Neural cell (in vitro differentiated cells): ENCODE data around the gene PCNX2. TPM values are rescaled to one million over a fixed set of nuclear protein-coding genes. Genes with fewer than 3 reads are reported as not detected.

Experiments used
- H2AFZ ChIP-seq: fragments of 200-600, 300-800 bp; sonication (generic), shearing (Covaris generic); 2 replicates; pipeline ENCODE4 v1.6.0; 2014; ENCODE audit warnings: low read depth, mild to moderate bottlenecking, antibody characterized with exemption, low read length, moderate library complexity
- H3F3A ChIP-seq: fragments of 200-600 bp; shearing (Covaris generic); 2 replicates; pipeline ENCODE4 v1.6.1; 2016; ENCODE audit warnings: mild to moderate bottlenecking, moderate library complexity, mixed read lengths, antibody characterized with exemption, low read length; ENCODE audit not compliant: insufficient read depth, poor library complexity, severe bottlenecking
- H3K27ac ChIP-seq: fragments of 200-600, 300-800 bp; sonication (generic), shearing (Covaris generic); 2 replicates; pipeline ENCODE4 v1.5.1; 2014; ENCODE audit warnings: mild to moderate bottlenecking, low read length, moderate library complexity
- H3K27me3 ChIP-seq: fragments of 300-800, 200-600 bp; sonication (generic), shearing (Covaris generic); 2 replicates; pipeline ENCODE4 v1.6.0; 2014; ENCODE audit warnings: mild to moderate bottlenecking, low read depth, low read length, moderate library complexity; ENCODE audit not compliant: insufficient read depth
- H3K36me3 ChIP-seq: fragments of 300-800, 200-600 bp; sonication (generic), shearing (Covaris generic); 2 replicates; pipeline ENCODE4 v1.5.1; 2014; ENCODE audit warnings: mild to moderate bottlenecking, antibody characterized with exemption, low read length, moderate library complexity; ENCODE audit not compliant: insufficient read depth
- H3K4me2 ChIP-seq: fragments of 300-800, 200-600 bp; sonication (generic), shearing (Covaris generic); 2 replicates; pipeline ENCODE4 v1.6.0; 2014; ENCODE audit warnings: mild to moderate bottlenecking, low read length
- H3K4me3 ChIP-seq: fragments of 300-800, 200-600 bp; sonication (generic), shearing (Covaris generic); 2 replicates; pipeline ENCODE4 v1.5.1; 2014; ENCODE audit warnings: mild to moderate bottlenecking, low read length, moderate library complexity
- H3K79me2 ChIP-seq: fragments of 200-600 bp; shearing (Covaris generic); replicated peaks from 2 replicates; pipeline ENCODE4 v1.6.0; 2014; ENCODE audit warnings: mild to moderate bottlenecking, low read length, moderate library complexity; ENCODE audit not compliant: insufficient read depth
- H3K9ac ChIP-seq: fragments of 300-800, 200-600 bp; sonication (generic), shearing (Covaris generic); 2 replicates; pipeline ENCODE4 v1.6.1; 2016; ENCODE audit warnings: mild to moderate bottlenecking, low read length, mixed read lengths
- H3K9me2 ChIP-seq: fragments of 200-600 bp; shearing (Covaris generic); 2 replicates; pipeline ENCODE4 v1.6.1; 2016; ENCODE audit warnings: mild to moderate bottlenecking, low read length, mixed read lengths; ENCODE audit not compliant: insufficient read depth
- H3K9me3 ChIP-seq: fragments of 200-600, 300-800 bp; sonication (generic), shearing (Covaris generic); 2 replicates; pipeline ENCODE4 v1.6.1; 2016; ENCODE audit warnings: mild to moderate bottlenecking, mixed run types, low read length, moderate library complexity, mixed read lengths
- H4K20me1 ChIP-seq: fragments of 200-600 bp; shearing (Covaris generic); 2 replicates; pipeline ENCODE4 v1.6.1; 2016; ENCODE audit warnings: mild to moderate bottlenecking, mixed run types; ENCODE audit not compliant: insufficient read depth
- EP300 ChIP-seq: fragments of 450-650 bp; conservative IDR thresholded peaks from 2 replicates; pipeline ENCODE4 v1.6.1; 2014; ENCODE audit warnings: antibody characterized with exemption, mild to moderate bottlenecking, moderate library complexity; ENCODE audit not compliant: poor library complexity, severe bottlenecking
- EZH2 ChIP-seq: fragments of 200-600, 300-800 bp; shearing (Covaris generic), sonication (generic); IDR thresholded peaks from 2 replicates; pipeline ENCODE4 v1.6.1; 2014; ENCODE audit warnings: antibody characterized with exemption, low read length, borderline replicate concordance, mild to moderate bottlenecking; ENCODE audit not compliant: insufficient read depth, poor library complexity, severe bottlenecking
- MXI1 ChIP-seq: fragments of 450-650 bp; conservative IDR thresholded peaks from 2 replicates; pipeline ENCODE4 v1.6.1; 2014; ENCODE audit warnings: antibody characterized with exemption, mild to moderate bottlenecking; ENCODE audit not compliant: poor library complexity, severe bottlenecking
- POLR2AphosphoS5 ChIP-seq: IDR thresholded peaks from 2 replicates; pipeline ENCODE4 v1.6.1; 2012
- RAD21 ChIP-seq: fragments of 450-650 bp; conservative IDR thresholded peaks from 2 replicates; pipeline ENCODE4 v1.6.1; 2014; ENCODE audit warnings: antibody characterized with exemption, mild to moderate bottlenecking, moderate library complexity
- SMC3 ChIP-seq: fragments of 450-650 bp; conservative IDR thresholded peaks from 2 replicates; pipeline ENCODE4 v1.6.1; 2014; ENCODE audit warnings: antibody characterized with exemption, mild to moderate bottlenecking, moderate library complexity; ENCODE audit not compliant: poor library complexity
- TAF1 ChIP-seq: IDR thresholded peaks from 2 replicates; pipeline ENCODE4 v1.6.1; 2012; ENCODE audit warnings: low read depth
- polyA plus RNA-seq: library from polyadenylated mRNA; depleted of rRNA; stranded (reverse); fragments of >200 nt; gene quantifications from 2 replicates; pipeline ENCODE4 v1.2.3, GENCODE V29; 2014
- TF ChIP-seq, protein P1 (sequence below): IDR thresholded peaks from 2 replicates; pipeline ENCODE4 v1.6.1; 2012; ENCODE audit warnings: borderline replicate concordance
- TF ChIP-seq, protein P2 (sequence below): fragments of 450-650 bp; IDR thresholded peaks from 2 replicates; pipeline ENCODE4 v1.5.1; 2014; ENCODE audit warnings: antibody characterized with exemption, mild to moderate bottlenecking, moderate library complexity; ENCODE audit not compliant: poor library complexity, severe bottlenecking

PCNX2 gene
- polyA plus RNA-seq, 1 donor from 2014 or later, result 17.2 TPM

DNA sequence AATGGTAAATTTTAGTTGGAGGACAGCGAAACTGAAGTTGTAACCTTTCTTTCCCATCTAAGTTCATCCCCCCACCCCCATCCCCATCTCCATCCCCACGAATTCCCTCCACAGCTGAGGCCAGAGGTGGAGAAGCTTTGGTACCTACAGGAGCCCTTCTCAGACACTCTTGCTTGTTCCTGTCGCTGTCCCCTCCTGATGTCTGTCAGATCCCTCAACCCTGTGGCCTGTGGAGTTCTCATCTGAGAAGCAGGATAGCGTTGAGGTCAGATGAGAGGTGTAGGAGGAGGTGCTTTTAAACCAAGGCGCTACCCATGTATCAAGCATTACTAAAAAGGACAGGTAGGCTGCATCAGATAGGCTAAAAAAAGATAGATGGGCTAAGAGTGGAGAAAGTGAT, 344.3 kb downstream of the PCNX2 start:
- Histone ChIP-seq H3K27ac (no peak overlapping the region), H3K36me3 (no peaks in the 10 kb centered on the region), H3K79me2 (peaks cover 15% of the 10 kb centered on the region), H4K20me1 (no peaks in the 10 kb centered on the region), H3K27me3 (no peaks in the 10 kb centered on the region), H3K9me2 (no peaks in the 10 kb centered on the region), H3F3A (no peaks in the 10 kb centered on the region), H3K9me3 (no peaks in the 10 kb centered on the region), H3K9ac (peak overlapping the region; percentile 73), H3K4me2 (peak overlapping the region; percentile 96), H2AFZ (peak overlapping the region; percentile 38), H3K4me3 (peak overlapping the region; percentile 81)
- TF ChIP-seq RAD21 (no peak), SMC3 (no peak), TAF1 (no peak), MXI1 (no peak), EP300 (no peak), POLR2AphosphoS5 (no peak), EZH2 (no peak)
- TF ChIP-seq, protein P1, sequence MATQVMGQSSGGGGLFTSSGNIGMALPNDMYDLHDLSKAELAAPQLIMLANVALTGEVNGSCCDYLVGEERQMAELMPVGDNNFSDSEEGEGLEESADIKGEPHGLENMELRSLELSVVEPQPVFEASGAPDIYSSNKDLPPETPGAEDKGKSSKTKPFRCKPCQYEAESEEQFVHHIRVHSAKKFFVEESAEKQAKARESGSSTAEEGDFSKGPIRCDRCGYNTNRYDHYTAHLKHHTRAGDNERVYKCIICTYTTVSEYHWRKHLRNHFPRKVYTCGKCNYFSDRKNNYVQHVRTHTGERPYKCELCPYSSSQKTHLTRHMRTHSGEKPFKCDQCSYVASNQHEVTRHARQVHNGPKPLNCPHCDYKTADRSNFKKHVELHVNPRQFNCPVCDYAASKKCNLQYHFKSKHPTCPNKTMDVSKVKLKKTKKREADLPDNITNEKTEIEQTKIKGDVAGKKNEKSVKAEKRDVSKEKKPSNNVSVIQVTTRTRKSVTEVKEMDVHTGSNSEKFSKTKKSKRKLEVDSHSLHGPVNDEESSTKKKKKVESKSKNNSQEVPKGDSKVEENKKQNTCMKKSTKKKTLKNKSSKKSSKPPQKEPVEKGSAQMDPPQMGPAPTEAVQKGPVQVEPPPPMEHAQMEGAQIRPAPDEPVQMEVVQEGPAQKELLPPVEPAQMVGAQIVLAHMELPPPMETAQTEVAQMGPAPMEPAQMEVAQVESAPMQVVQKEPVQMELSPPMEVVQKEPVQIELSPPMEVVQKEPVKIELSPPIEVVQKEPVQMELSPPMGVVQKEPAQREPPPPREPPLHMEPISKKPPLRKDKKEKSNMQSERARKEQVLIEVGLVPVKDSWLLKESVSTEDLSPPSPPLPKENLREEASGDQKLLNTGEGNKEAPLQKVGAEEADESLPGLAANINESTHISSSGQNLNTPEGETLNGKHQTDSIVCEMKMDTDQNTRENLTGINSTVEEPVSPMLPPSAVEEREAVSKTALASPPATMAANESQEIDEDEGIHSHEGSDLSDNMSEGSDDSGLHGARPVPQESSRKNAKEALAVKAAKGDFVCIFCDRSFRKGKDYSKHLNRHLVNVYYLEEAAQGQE, result no peak
- TF ChIP-seq, protein P2, sequence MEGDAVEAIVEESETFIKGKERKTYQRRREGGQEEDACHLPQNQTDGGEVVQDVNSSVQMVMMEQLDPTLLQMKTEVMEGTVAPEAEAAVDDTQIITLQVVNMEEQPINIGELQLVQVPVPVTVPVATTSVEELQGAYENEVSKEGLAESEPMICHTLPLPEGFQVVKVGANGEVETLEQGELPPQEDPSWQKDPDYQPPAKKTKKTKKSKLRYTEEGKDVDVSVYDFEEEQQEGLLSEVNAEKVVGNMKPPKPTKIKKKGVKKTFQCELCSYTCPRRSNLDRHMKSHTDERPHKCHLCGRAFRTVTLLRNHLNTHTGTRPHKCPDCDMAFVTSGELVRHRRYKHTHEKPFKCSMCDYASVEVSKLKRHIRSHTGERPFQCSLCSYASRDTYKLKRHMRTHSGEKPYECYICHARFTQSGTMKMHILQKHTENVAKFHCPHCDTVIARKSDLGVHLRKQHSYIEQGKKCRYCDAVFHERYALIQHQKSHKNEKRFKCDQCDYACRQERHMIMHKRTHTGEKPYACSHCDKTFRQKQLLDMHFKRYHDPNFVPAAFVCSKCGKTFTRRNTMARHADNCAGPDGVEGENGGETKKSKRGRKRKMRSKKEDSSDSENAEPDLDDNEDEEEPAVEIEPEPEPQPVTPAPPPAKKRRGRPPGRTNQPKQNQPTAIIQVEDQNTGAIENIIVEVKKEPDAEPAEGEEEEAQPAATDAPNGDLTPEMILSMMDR, result no peak

DNA sequence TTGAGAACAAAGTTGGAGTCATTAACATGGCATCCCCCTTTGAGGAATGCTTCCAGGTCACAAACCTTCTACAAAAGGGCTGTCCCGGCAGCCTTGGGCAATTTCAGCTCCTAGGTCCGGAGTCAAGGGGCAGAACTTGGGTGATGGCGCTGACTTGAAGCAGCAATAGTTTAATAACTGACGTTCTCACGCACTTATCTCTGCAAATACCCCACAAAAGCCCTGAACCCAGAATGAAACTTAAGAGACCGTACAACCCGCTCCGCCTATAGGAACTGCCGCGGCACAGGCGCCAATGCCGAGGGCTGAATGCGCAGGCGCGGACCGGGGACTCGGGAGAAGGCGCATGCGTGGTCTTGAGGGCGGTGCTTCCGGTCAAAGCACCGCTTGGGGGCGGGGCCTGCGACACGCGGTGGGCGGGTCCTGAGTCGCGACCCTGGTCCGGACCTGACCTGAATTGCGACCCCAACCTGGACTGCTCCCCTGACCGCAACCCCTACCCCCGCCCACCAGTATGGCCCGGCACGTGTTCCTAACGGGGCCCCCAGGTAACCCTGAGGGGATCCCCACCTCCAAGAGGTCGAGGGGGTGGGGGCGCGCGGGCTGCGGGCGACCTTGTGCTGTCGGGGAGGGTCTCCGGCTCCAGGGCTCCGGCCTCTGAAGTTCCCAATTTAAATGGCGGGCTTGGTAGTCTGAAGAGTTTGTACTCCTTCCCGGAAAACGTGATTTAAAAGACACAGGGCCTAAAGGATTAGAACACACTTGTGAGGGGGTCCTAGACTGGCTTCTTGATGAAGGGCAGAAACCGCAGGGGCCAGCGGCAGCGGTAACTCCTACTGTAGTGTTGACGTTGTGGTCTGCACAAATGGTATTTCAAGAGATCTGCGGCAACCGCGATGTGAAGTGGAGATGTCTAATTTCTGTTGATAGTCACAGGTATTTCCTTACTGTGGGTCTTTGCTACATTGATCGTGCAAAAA, 345.0 kb downstream of the PCNX2 start, which contains the start of gene NTPCR:
NTPCR (plus strand) TSS at position 415 of the 980 bp plus-strand sequence; CDS start at position 515, 100 bp downstream.
- peak within 1 kb of the TSS; percentile 73 for H3K9ac ChIP-seq
- H4K20me1 ChIP-seq, result no peaks in the 10 kb centered on the region
- no peaks in the 10 kb centered on the region for H3K9me2 ChIP-seq
- H3K36me3 ChIP-seq, result no peaks in the 10 kb centered on the region
- H3K9me3 ChIP-seq, result no peaks in the 10 kb centered on the region
- peaks cover 15% of the 10 kb centered on the region for H3K79me2 ChIP-seq
- H3K4me3 ChIP-seq, result peak within 1 kb of the TSS; percentile 81
- peak within 1 kb of the TSS; percentile 96 for H3K4me2 ChIP-seq
- H3K27ac ChIP-seq, result peak within 1 kb of the TSS; percentile 27
- TF ChIP-seq SMC3 (peak; percentile 30), MXI1 (peak; percentile 92), RAD21 (peak; percentile 54), EP300 (no peak), EZH2 (no peak), POLR2AphosphoS5 (peak; percentile 43), TAF1 (no peak)
- TF ChIP-seq, protein P2, result peak; percentile 36
- TF ChIP-seq, protein P1, result peak; percentile 31
- no peaks in the 10 kb centered on the region for H3K27me3 ChIP-seq
- no peaks in the 10 kb centered on the region for H3F3A ChIP-seq
- peak within 1 kb of the TSS; percentile 38 for H2AFZ ChIP-seq
